Lung (tissue), 16 donors: ENCODE data around the gene FARP1. TPM values are rescaled to one million over a fixed set of nuclear protein-coding genes. Genes with fewer than 3 reads are reported as not detected.

Experiments used
- ATAC-seq: fragments of 200-7000 bp; cut with Tn5 transposase; one replicate; pipeline ENCODE4 v1.9.1; 2020; ENCODE audit warnings: moderate number of reproducible peaks; ENCODE audit not compliant: insufficient read depth, low FRiP score
- DNase-seq, 3 donors: peaks; one replicate each; pipeline ENCODE4 v3.0.0-alpha.2; 2013 to 2017
- H3K27ac ChIP-seq, 2 donors: one replicate each; pipeline ENCODE4 v1.5.1; 2013; ENCODE audit warnings: mild to moderate bottlenecking in 2 of 2, moderate library complexity in 2 of 2, control low read depth in 1 of 2, inconsistent platforms in 1 of 2, low read depth in 1 of 2, low read length in 1 of 2
- H3K27me3 ChIP-seq, 3 donors: one replicate each; pipeline ENCODE4 v1.5.1; 2013; ENCODE audit warnings: low read length in 2 of 3; ENCODE audit not compliant: control insufficient read depth in 3 of 3, insufficient read depth in 3 of 3
- H3K36me3 ChIP-seq, 4 donors: one replicate each; pipeline ENCODE4 v1.5.1; 2013; ENCODE audit warnings: low read length in 4 of 4, mild to moderate bottlenecking in 1 of 4, moderate library complexity in 1 of 4; ENCODE audit not compliant: control insufficient read depth in 4 of 4, insufficient read depth in 4 of 4
- H3K4me1 ChIP-seq, 5 donors: one replicate each; pipeline ENCODE4 v1.5.1; 2013; ENCODE audit warnings: low read length in 5 of 5, mild to moderate bottlenecking in 2 of 5, moderate library complexity in 1 of 5; ENCODE audit not compliant: control insufficient read depth in 5 of 5, insufficient read depth in 5 of 5
- H3K4me3 ChIP-seq: one replicate; pipeline ENCODE4 v1.5.1; 2013; ENCODE audit warnings: mild to moderate bottlenecking, control low read depth, moderate library complexity
- H3K9ac ChIP-seq, 2 donors: one replicate each; pipeline ENCODE4 v1.5.1; 2013; ENCODE audit warnings: low read length in 2 of 2, control low read depth in 1 of 2; ENCODE audit not compliant: insufficient read depth in 1 of 2
- H3K9me3 ChIP-seq, 4 donors: one replicate each; pipeline ENCODE4 v1.5.1; 2013; ENCODE audit warnings: low read length in 3 of 4, mild to moderate bottlenecking in 1 of 4, moderate library complexity in 1 of 4; ENCODE audit not compliant: control insufficient read depth in 4 of 4, insufficient read depth in 3 of 4
- WGBS, 2 donors: extraction: QIAGEN DNeasy Blood & Tissue Kit; methylation state at CpG; one replicate each; pipeline ENCODE4 v1.1.7; 2013; 5-methylcytosine and 5-hydroxymethylcytosine counted together
- long read RNA-seq, 5 donors: transcript quantifications; one replicate each; lab custom pipeline, GENCODE V29; 2026
- polyA plus RNA-seq, 2 donors: library from polyadenylated mRNA; stranded (reverse); fragments of 200-250 nt; gene quantifications; one replicate each; pipeline ENCODE4 v1.2.1, GENCODE V29; 2013
- total RNA-seq, 2 donors: library from RNA; depleted of rRNA in 1 of 2; stranded (reverse); fragments of >200 nt in 1 of 2; gene quantifications; one replicate each; pipeline ENCODE4 v1.2.1, GENCODE V29; 2014 to 2021
- TF ChIP-seq, protein P1 (sequence below): IDR thresholded peaks from 2 replicates; pipeline ENCODE4 v1.5.1; 2012; ENCODE audit warnings: mild to moderate bottlenecking; ENCODE audit errors: control extremely low read depth, extremely low read depth
- donor health status: control.
- donor health status: control.
- donor health status: Bipolar disorder and iron deficiency.
- donor health status: healthy.
- donor health status: DM: yes; HTN: yes; CAD: no.

The FARP1 gene, protein sequence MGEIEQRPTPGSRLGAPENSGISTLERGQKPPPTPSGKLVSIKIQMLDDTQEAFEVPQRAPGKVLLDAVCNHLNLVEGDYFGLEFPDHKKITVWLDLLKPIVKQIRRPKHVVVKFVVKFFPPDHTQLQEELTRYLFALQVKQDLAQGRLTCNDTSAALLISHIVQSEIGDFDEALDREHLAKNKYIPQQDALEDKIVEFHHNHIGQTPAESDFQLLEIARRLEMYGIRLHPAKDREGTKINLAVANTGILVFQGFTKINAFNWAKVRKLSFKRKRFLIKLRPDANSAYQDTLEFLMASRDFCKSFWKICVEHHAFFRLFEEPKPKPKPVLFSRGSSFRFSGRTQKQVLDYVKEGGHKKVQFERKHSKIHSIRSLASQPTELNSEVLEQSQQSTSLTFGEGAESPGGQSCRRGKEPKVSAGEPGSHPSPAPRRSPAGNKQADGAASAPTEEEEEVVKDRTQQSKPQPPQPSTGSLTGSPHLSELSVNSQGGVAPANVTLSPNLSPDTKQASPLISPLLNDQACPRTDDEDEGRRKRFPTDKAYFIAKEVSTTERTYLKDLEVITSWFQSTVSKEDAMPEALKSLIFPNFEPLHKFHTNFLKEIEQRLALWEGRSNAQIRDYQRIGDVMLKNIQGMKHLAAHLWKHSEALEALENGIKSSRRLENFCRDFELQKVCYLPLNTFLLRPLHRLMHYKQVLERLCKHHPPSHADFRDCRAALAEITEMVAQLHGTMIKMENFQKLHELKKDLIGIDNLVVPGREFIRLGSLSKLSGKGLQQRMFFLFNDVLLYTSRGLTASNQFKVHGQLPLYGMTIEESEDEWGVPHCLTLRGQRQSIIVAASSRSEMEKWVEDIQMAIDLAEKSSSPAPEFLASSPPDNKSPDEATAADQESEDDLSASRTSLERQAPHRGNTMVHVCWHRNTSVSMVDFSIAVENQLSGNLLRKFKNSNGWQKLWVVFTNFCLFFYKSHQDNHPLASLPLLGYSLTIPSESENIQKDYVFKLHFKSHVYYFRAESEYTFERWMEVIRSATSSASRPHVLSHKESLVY
- total RNA-seq (100 to 1,000 TPM in 1 of 2 donors, 10 to 100 TPM in 1; 76.3 to 102 TPM), polyA plus RNA-seq (10 to 100 TPM; 20.8 to 32.6 TPM)
- long read RNA-seq, donor 1, full-length matches to known transcripts, result 16 of 24 reads
- long read RNA-seq, donor 1, partial matches to known transcripts, result 8 of 24 reads
- long read RNA-seq, donor 1, other reads (novel, unspliced or antisense), result 0 of 24 reads
- long read RNA-seq, donor 2, full-length matches to known transcripts, result 6 of 11 reads
- long read RNA-seq, donor 2, partial matches to known transcripts, result 5 of 11 reads
- long read RNA-seq, donor 2, other reads (novel, unspliced or antisense), result 0 of 11 reads
- long read RNA-seq, donor 3, full-length matches to known transcripts, result 4 of 36 reads
- long read RNA-seq, donor 3, partial matches to known transcripts, result 18 of 36 reads
- long read RNA-seq, donor 3, other reads (novel, unspliced or antisense), result 14 of 36 reads
- long read RNA-seq, donor 4, full-length matches to known transcripts, result 2 of 2 reads
- long read RNA-seq, donor 4, partial matches to known transcripts, result 0 of 2 reads
- long read RNA-seq, donor 4, other reads (novel, unspliced or antisense), result 0 of 2 reads
- long read RNA-seq, donor 5, full-length matches to known transcripts, result 15 of 48 reads
- long read RNA-seq, donor 5, partial matches to known transcripts, result 33 of 48 reads
- long read RNA-seq, donor 5, other reads (novel, unspliced or antisense), result 0 of 48 reads

DNA sequence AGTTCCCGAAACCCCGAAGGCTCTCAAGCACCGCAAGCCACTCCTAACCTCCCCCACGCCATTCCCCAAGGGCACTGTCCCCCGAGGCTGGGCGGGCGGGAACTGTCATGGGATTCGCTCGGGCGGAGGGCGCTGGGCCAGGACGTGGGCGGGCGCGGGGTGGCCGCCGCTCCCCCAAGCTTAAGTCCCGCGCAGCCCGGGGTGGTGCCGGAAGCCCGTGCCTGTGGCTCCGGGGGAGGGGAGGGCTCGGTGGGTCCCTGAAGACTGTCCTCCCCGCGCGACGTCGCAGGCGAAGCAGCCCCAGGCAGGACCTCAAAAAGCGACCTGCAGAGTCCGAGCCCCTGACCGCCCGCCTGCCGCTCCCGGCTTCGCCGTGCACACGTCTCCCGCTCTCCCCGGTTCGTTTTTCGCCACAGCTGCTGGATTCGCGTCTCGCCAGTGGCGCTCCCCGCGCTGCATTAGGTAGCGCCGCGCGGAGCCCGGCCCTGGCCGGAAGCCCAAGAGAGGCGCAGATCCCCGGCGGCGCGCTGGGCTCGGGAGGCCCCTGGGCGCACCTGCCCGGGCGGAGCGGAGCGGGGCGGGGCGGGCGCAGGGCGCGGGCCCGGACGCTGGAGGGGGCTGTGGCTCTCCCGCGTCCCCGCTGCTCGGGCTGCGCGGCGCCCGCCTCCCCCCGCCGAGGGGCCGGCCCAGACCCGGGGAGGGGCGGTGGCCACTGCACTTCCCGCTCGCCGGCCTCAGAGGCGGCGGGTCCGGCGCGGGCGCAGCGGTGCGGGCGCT is at the start of gene FARP1:
Gene FARP1 (plus strand): TSS at position 715 of the 777 bp plus-strand sequence. CDS start 70,149 bp downstream, outside the sequence.
- no peaks in the 10 kb centered on the region for H3K9me3 ChIP-seq

DNA sequence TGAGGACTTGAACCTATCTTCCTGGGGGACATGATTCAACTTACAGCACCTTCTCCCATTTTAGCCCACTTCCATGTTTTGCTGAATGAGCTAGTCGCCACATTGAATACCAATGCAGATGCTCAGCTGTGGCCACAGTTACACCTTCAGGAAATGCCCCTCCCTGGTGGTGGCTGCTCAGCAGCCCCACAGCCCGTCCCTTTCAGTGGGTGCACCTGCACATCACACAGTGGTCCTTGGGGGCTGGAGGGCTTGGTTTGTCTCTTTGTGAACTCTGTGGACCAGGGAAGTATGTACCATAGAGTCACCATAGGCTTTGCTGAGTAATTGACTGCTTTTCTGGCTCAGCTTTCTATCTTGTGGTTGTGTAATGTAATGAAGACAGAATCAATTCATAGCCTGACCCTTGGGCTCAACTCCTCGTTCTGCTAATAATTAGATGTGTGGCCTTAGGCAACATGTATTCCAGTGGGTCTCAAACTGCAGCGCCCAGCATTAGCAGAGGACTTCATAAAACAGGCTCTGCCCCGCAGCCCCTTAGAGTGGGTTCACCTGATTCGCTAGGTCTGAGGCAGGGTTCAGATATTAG is 48.1 kb upstream of the FARP1 start:
- no peak overlapping the region for H3K27ac ChIP-seq
- DNase-seq, result no peak
- H3K36me3 ChIP-seq, result no peaks in the 10 kb centered on the region
- TF ChIP-seq, protein P1, sequence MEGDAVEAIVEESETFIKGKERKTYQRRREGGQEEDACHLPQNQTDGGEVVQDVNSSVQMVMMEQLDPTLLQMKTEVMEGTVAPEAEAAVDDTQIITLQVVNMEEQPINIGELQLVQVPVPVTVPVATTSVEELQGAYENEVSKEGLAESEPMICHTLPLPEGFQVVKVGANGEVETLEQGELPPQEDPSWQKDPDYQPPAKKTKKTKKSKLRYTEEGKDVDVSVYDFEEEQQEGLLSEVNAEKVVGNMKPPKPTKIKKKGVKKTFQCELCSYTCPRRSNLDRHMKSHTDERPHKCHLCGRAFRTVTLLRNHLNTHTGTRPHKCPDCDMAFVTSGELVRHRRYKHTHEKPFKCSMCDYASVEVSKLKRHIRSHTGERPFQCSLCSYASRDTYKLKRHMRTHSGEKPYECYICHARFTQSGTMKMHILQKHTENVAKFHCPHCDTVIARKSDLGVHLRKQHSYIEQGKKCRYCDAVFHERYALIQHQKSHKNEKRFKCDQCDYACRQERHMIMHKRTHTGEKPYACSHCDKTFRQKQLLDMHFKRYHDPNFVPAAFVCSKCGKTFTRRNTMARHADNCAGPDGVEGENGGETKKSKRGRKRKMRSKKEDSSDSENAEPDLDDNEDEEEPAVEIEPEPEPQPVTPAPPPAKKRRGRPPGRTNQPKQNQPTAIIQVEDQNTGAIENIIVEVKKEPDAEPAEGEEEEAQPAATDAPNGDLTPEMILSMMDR, result no peak
- WGBS, 2 donors, result 80 to 88% methylated on average over 6 of the region's 6 CpGs
- no peak overlapping the region for H3K9ac ChIP-seq
- H3K9me3 ChIP-seq, result peaks cover 0 to 6% (median 0%) of the 10 kb centered on the region in 4 donors
- ATAC-seq, result no peak
- peaks cover 0 to 7% (median 0%) of the 10 kb centered on the region in 5 donors for H3K4me1 ChIP-seq
- no peak overlapping the region for H3K4me3 ChIP-seq
- H3K27me3 ChIP-seq, result no peaks in the 10 kb centered on the region

More for the DNA sequence above, at the start of gene FARP1:
- peak within 1 kb of the TSS; percentile 71 for H3K4me3 ChIP-seq
- peak within 1 kb of the TSS; percentile 52 to 73 for H3K9ac ChIP-seq
- no peaks in the 10 kb centered on the region for H3K27me3 ChIP-seq
- WGBS, 2 donors, result 0 to 1% methylated on average over 65 to 98 of the region's 98 CpGs
- H3K4me1 ChIP-seq, result peaks cover 4 to 29% (median 7%) of the 10 kb centered on the region in 5 donors
- H3K36me3 ChIP-seq, result no peaks in the 10 kb centered on the region
- peak within 1 kb of the TSS; percentile 81 to 87 for H3K27ac ChIP-seq
- ATAC-seq, result peak; percentile 91
- TF ChIP-seq, protein P1, result peak; percentile 16
- DNase-seq, result peak; percentile 79 to 88 (median 85)
